ENCODE data around the gene LARGE1. TPM values are rescaled to one million over a fixed set of nuclear protein-coding genes. Genes with fewer than 3 reads are reported as not detected.

Gene LARGE1
- total and polyA plus RNA-seq, 9 of the 15 experiments (the other 6 are each of a cell fraction or from before 2014, with no cell fraction given) = 0.01 to 0.66 (median 0.14) TPM; not detected in 2

GRCh38 chr22:33940741-33941140 is 20.5 kb upstream of the LARGE1 start:
- H2AFZ ChIP-seq (ENCODE audit: low read depth, low read length) = no peak overlapping the region
- H3K9me3 ChIP-seq (replicated peaks; ENCODE audit: control insufficient read depth, insufficient read depth, low read depth, low read length) = no peaks in the 10 kb centered on the region
- no peaks in the 10 kb centered on the region for H3K36me3 ChIP-seq (ENCODE audit: control insufficient read depth, insufficient read depth, low read length)
- ChIA-PET CTCF (ENCODE audit: low intra/inter-chr PET ratio) (no interaction called here), POLR2A (no interaction called here)
- no peaks in the 10 kb centered on the region for H3K79me2 ChIP-seq (ENCODE audit: control insufficient read depth, insufficient read depth, low read length)
- 14% methylated on average over 2 of the region's 5 CpGs for WGBS (ENCODE audit: insufficient coverage, low coverage, missing lambda C conversion rate)
- FAIRE-seq = no peak
- H3K27me3 ChIP-seq (ENCODE audit: control insufficient read depth in 2 of 2, insufficient read depth in 2 of 2, low read length in 2 of 2) = no peaks in the 10 kb centered on the region
- H3K27ac ChIP-seq (ENCODE audit: extremely low read depth, low read depth, low read length) = no peak overlapping the region
- ATAC-seq = no peak
- BruUV-seq (replicated peaks) = no TSS peak
- TF ChIP-seq YBX1 (IDR thresholded peaks at IDR 0.05) (no peak), ARID3A (IDR thresholded peaks at IDR 0.05; ENCODE audit: borderline replicate concordance, low read depth, low read length) (no peak), FOXK1 (CRISPR knock-in tag; IDR thresholded peaks at IDR 0.05; ENCODE audit: borderline replicate concordance) (no peak), HMBOX1 (IDR thresholded peaks at IDR 0.05) (no peak), E2F3 (CRISPR knock-in tag; IDR thresholded peaks at IDR 0.05) (no peak), SREBF1 (IDR thresholded peaks at IDR 0.05; ENCODE audit: borderline replicate concordance, low read depth, low read length) (no peak), ZNF778 (CRISPR knock-in tag; IDR thresholded peaks at IDR 0.05) (no peak), TSC22D4 (tag; IDR thresholded peaks at IDR 0.05) (no peak), ZNF224 (CRISPR knock-in tag; IDR thresholded peaks at IDR 0.05) (no peak), HMGN3 (IDR thresholded peaks at IDR 0.05; ENCODE audit: borderline replicate concordance, extremely low read depth, insufficient read length, low read depth, low read length) (no peak), NFE2 (IDR thresholded peaks at IDR 0.05; ENCODE audit: low read depth) (no peak), TRIM24 (IDR thresholded peaks at IDR 0.05) (no peak), RBM15 (IDR thresholded peaks at IDR 0.05; ENCODE audit: insufficient read depth, low read length) (no peak), PBX2 (CRISPR knock-in tag; IDR thresholded peaks at IDR 0.05; ENCODE audit: low read depth) (no peak), PBX2 (tag; conservative IDR thresholded peaks at IDR 0.05; ENCODE audit: low read depth) (no peak)
- H3K9me1 ChIP-seq (ENCODE audit: control insufficient read depth, insufficient read depth, low read length) = no peaks in the 10 kb centered on the region
- no peak overlapping the region for H3K4me3 ChIP-seq
- no peak overlapping the region for H3K9ac ChIP-seq (ENCODE audit: insufficient read depth in 1 of 2, low read depth in 2 of 2, low read length in 2 of 2)
- H4K20me1 ChIP-seq (replicated peaks; ENCODE audit: control insufficient read depth, insufficient read depth, low read length) = no peaks in the 10 kb centered on the region
- H3K4me1 ChIP-seq (replicated peaks in 1 of 2; ENCODE audit: control insufficient read depth in 2 of 2, insufficient read depth in 2 of 2, low read length in 2 of 2) = no peaks in the 10 kb centered on the region
- H3K4me2 ChIP-seq (ENCODE audit: insufficient read depth, low read length) = no peak overlapping the region
- intact Hi-C loops (cut with micrococcal nuclease) = no loop called here
- no peak for DNase-seq (ENCODE audit: extremely low read depth in 1 of 4, low spot score in 3 of 4)
- in situ Hi-C loops (cut with MboI) = no loop called here

Data from K562 (cell line).